Pancreas (tissue), 10 donors: Measurements from ENCODE around the gene PARP8. TPM values are rescaled to one million over a fixed set of nuclear protein-coding genes. Genes with fewer than 3 reads are reported as not detected.

Experiments used
- ATAC-seq, 4 donors: fragments of 200-7000 bp; cut with Tn5 transposase; one replicate each; pipeline versions ENCODE4 v1.8.0 to v1.9.1; 2020; ENCODE audit warnings: mild to moderate bottlenecking in 4 of 4, moderate library complexity in 4 of 4
- DNase-seq, 6 donors: peaks; one replicate each; pipeline ENCODE4 v3.0.0-alpha.2; 2020
- FAIRE-seq: peaks from 2 replicates; lab custom pipeline; 2012; peaks lifted over from hg19 to GRCh38; lab: Jason Lieb, UNC
- H3K27ac ChIP-seq, 4 donors: fragments of 200-600 bp; sonication (generic); 1 replicate in 3 of 4; 2 replicates in 1 of 4; pipeline versions ENCODE4 v1.5.0 to v1.8.0; 2020
- H3K27me3 ChIP-seq, 4 donors: fragments of 200-600 bp; one replicate each; pipeline ENCODE4 v1.8.0; 2021
- H3K36me3 ChIP-seq, 3 donors: fragments of 200-600 bp; sonication (generic) in 1 of 3; one replicate each; pipeline versions ENCODE4 v1.5.0 to v1.8.0; 2020 to 2021
- H3K4me1 ChIP-seq, 3 donors: fragments of 200-600 bp; one replicate each; pipeline ENCODE4 v1.8.0; 2021
- H3K4me3 ChIP-seq, 4 donors: fragments of 200-600 bp; sonication (generic) in 2 of 4; one replicate each; pipeline versions ENCODE4 v1.5.0 to v1.8.0; 2020 to 2021
- H3K9me3 ChIP-seq, 4 donors: fragments of 200-600 bp; one replicate each; pipeline ENCODE4 v1.8.0; 2021
- CTCF ChIP-seq, 4 donors: fragments of 200-600 bp; sonication (generic) in 3 of 4; IDR thresholded peaks; one replicate each; pipeline versions ENCODE4 v1.5.0 to v1.8.0; 2021; ENCODE audit warnings: antibody characterized with exemption in 4 of 4
- whole genome bisulfite sequencing, 2 donors: extraction: QIAGEN DNeasy Blood & Tissue Kit; methylation state at CpG; one replicate each; pipeline ENCODE4 v1.1.7; 2013; 5-methylcytosine and 5-hydroxymethylcytosine counted together
- intact Hi-C, 3 donors: fragments of 100-400 bp; cut with DNase I; formaldehyde crosslinking; loops; one replicate each; pipeline versions ENCODE4 v1.11.1 to v1.14.2; 2022
- polyA plus RNA-seq, 2 donors: library from polyadenylated mRNA; stranded (reverse); fragments of 200-250 nt; gene quantifications; one replicate each; pipeline ENCODE4 v1.2.3, GENCODE V29; 2013
- total RNA-seq, 6 donors: library from RNA; stranded (reverse); fragmentation: NEBNext Ultra II Directional in 4 of 6; extraction: Animal tissue kit (Norgen Biotek cat#: 25700) in 4 of 6; gene quantifications; one replicate each; pipeline versions ENCODE4 v1.2.1 to v1.2.4, GENCODE V29; 2021 to 2023
- donor health status: healthy with polysubstance abuse.
- donor health status: DM: no; HTN: no; CAD: no; lungs with moderate emphysema.
- donor health status: DM: no; HTN: no; CAD: no.
- donor health status: control.
- donor health status: control.
- donor health status: Bipolar disorder and iron deficiency.
- donor health status: DM: yes; HTN: yes; CAD: no.
- donor health status: DM: no; HTN: no; CAD: no.
- donor health status: DM: no; HTN: no; CAD: no.
- donor health status: DM: yes; HTN: yes; CAD: no.

Gene PARP8
- total and polyA plus RNA-seq, 8 donors: 4.7 to 25.0 (median 13.4) TPM

GRCh38 chr5:50724262-50724661 is 57.8 kb downstream of the PARP8 start:
- ATAC-seq: no peak
- H3K4me3 ChIP-seq: no peak overlapping the region
- no peaks in the 10 kb centered on the region for H3K27me3 ChIP-seq
- TF ChIP-seq CTCF (IDR thresholded peaks at IDR 0.05): no peak
- intact Hi-C loops: no loop called here
- FAIRE-seq: no peak
- H3K36me3 ChIP-seq: no peaks in the 10 kb centered on the region
- no peak overlapping the region for H3K27ac ChIP-seq
- H3K9me3 ChIP-seq: no peaks in the 10 kb centered on the region
- H3K4me1 ChIP-seq: peaks cover 0 to 22% (median 20%) of the 10 kb centered on the region in 3 donors
- no peak for DNase-seq

GRCh38 chr5:50725800-50726474 is 59.5 kb downstream of the PARP8 start:
- FAIRE-seq: no peak
- Histone ChIP-seq H3K36me3 (no peaks in the 10 kb centered on the region), H3K4me1 (peaks cover 0 to 24% (median 22%) of the 10 kb centered on the region in 3 donors), H3K27me3 (no peaks in the 10 kb centered on the region), H3K4me3 (no peak overlapping the region), H3K27ac (no peak overlapping the region), H3K9me3 (no peaks in the 10 kb centered on the region)
- 87 to 88% methylated on average over 7 of the region's 7 CpGs for WGBS, 2 donors
- intact Hi-C loops: no loop called here
- DNase-seq: no peak
- no peak for TF ChIP-seq CTCF (IDR thresholded peaks at IDR 0.05)
- no peak for ATAC-seq

GRCh38 chr5:50726475-50727148 is 60.2 kb downstream of the PARP8 start:
- FAIRE-seq (no peak), ATAC-seq (no peak), DNase-seq (no peak)
- Histone ChIP-seq H3K4me1 (peaks cover 0 to 30% (median 22%) of the 10 kb centered on the region in 3 donors), H3K27ac (peak overlapping the region in 1 of 4 donors; percentile 41), H3K9me3 (no peaks in the 10 kb centered on the region), H3K27me3 (no peaks in the 10 kb centered on the region), H3K4me3 (no peak overlapping the region), H3K36me3 (no peaks in the 10 kb centered on the region)
- TF ChIP-seq CTCF (IDR thresholded peaks at IDR 0.05): no peak
- WGBS, 2 donors: 69 to 83% methylated on average over 3 of the region's 3 CpGs
- intact Hi-C loops: no loop called here

- no peaks in the 10 kb centered on the region for H3K9me3 ChIP-seq
- peak in 2 of 6 donors; percentile 26 to 42 for DNase-seq
- ATAC-seq: peak; percentile 88 to 93 (median 89)
- peak overlapping the region in 2 of 4 donors; percentile 41 to 49 for H3K27ac ChIP-seq
- no peak for FAIRE-seq
- intact Hi-C loops: no loop called here
- 47 to 55% methylated on average over 5 of the region's 5 CpGs for WGBS, 2 donors
- H3K27me3 ChIP-seq: no peaks in the 10 kb centered on the region
- H3K36me3 ChIP-seq: no peaks in the 10 kb centered on the region
- no peak for TF ChIP-seq CTCF (IDR thresholded peaks at IDR 0.05)
- H3K4me1 ChIP-seq: peaks cover 0 to 30% (median 22%) of the 10 kb centered on the region in 3 donors
- no peak overlapping the region for H3K4me3 ChIP-seq
Measured at GRCh38 chr5:50727149-50727496, 60.7 kb downstream of the PARP8 start.

- peaks cover 0 to 30% (median 22%) of the 10 kb centered on the region in 3 donors for H3K4me1 ChIP-seq
- ATAC-seq (peak; percentile 11 to 70 (median 56)), FAIRE-seq (no peak), DNase-seq (no peak)
- H3K36me3 ChIP-seq: no peaks in the 10 kb centered on the region
- 52 to 59% methylated on average over 2 of the region's 2 CpGs for WGBS, 2 donors
- H3K4me3 ChIP-seq: no peak overlapping the region
- intact Hi-C loops: no loop called here
- H3K27me3 ChIP-seq: no peaks in the 10 kb centered on the region
- peak overlapping the region in 1 of 4 donors; percentile 49 for H3K27ac ChIP-seq
- no peaks in the 10 kb centered on the region for H3K9me3 ChIP-seq
- TF ChIP-seq CTCF (IDR thresholded peaks at IDR 0.05): no peak
Measured at GRCh38 chr5:50727845-50728244, 61.4 kb downstream of the PARP8 start.
